Measurements from ENCODE around the gene EMC8.

The EMC8 gene

DNA sequence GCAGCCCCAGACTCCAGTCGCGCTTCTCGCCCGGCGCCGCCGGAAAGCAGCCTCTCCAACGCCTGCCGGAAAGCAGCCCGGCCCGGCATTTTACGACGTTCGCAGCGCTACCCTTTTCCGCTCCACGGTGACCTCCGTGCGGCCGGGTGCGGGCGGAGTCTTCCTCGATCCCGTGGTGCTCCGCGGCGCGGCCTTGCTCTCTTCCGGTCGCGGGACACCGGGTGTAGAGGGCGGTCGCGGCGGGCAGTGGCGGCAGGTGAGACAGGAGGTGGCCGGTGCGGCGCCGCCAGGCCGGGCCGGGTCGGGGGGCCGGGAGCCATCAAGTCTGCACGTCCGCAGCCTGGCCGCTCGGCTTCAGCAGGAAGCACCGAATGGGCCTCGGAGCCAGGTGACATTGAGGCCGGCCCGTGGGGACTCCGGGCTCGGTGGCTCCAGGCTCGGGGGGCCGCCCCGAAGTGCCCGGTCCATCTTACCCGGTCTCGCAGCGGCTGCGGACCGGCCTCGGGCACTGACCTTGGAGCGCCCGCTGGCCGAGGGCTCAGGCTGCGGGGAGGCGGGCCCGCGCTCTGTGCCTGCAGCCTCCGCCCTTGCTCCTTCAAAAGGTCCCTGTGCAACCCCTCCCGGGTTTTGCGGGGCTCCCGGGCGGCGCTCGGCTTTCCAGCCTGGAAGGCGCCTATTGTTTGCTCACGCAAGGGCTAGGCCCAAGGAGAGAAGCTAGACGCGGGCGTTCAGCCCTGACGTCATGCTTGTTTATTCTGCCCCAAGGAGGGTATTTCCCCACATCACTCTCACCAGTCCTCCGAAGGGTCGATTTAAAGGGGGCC, at the start of gene EMC8, which contains the start of gene COX4I1:
EMC8 (minus strand) TSS at position 48 of the 824 bp plus-strand sequence. CDS start 249 bp downstream, outside the sequence.
COX4I1 (plus strand) TSS at position 199 of the 824 bp plus-strand sequence. CDS start 1,511 bp downstream, outside the sequence.
- TF ChIP-seq, protein P1, sequence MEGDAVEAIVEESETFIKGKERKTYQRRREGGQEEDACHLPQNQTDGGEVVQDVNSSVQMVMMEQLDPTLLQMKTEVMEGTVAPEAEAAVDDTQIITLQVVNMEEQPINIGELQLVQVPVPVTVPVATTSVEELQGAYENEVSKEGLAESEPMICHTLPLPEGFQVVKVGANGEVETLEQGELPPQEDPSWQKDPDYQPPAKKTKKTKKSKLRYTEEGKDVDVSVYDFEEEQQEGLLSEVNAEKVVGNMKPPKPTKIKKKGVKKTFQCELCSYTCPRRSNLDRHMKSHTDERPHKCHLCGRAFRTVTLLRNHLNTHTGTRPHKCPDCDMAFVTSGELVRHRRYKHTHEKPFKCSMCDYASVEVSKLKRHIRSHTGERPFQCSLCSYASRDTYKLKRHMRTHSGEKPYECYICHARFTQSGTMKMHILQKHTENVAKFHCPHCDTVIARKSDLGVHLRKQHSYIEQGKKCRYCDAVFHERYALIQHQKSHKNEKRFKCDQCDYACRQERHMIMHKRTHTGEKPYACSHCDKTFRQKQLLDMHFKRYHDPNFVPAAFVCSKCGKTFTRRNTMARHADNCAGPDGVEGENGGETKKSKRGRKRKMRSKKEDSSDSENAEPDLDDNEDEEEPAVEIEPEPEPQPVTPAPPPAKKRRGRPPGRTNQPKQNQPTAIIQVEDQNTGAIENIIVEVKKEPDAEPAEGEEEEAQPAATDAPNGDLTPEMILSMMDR (IDR thresholded peaks at IDR 0.05; ENCODE audit: control insufficient read depth, extremely low read depth, insufficient read depth), result no peak
- H3K4me3 ChIP-seq (ENCODE audit: low read depth, low read length), result peak within 1 kb of the TSS; percentile 72
- DNase-seq (ENCODE audit: low read depth), result peak; percentile 84

GRCh38 chr16:85848986-85849385, 49.6 kb upstream of the EMC8 start:
- TF ChIP-seq, protein P1 (IDR thresholded peaks at IDR 0.05; ENCODE audit: control insufficient read depth, extremely low read depth, insufficient read depth), result no peak
- DNase-seq (ENCODE audit: low read depth), result no peak
- no peak overlapping the region for H3K4me3 ChIP-seq (ENCODE audit: low read depth, low read length)

DNA sequence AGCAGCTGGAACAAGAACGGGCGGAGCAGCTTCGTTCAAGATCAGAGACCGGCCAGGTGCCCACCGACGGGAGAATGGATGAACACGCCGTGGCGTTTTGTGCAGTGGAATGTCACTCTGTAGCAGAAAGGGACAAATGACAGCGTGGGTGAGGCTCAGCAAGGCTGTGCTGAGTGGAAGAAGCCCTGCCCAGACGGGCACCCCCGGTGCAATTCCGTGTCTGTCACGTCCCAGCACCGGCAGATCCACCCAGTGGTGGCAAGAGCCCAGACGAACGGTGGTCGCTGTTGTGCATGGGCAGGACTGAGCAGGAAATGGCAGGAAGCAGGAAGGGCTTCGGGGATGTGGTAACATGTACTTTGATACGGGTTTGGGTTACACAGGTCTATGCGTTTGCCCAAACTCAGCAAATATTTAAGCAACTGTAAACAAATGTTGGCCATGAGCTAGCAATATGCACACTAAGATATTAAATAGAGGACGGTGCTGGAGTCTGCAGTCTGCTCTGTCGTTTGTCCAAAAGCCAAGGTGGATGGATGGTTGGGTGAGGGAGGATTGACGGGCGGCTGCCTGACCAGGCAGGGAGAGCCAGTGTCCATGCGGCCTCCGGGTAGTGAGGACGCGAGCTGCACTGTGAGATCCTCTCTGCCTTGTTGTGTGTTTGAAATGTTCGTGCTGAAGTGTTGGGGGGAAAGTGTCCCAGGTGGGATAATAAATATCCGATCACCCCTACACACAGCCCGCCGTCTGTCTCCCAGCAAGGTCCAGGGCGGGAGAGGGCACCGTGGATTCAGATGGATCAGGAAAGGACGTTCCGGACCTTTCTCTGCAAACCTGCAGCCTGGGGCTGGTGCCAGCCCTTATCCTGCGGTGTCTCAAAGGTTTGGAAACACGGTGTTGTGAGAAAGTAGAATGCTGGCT, 48.6 kb upstream of the EMC8 start:
- peak; percentile 0 for DNase-seq (ENCODE audit: low read depth)
- no peak overlapping the region for H3K4me3 ChIP-seq (ENCODE audit: low read depth, low read length)
- TF ChIP-seq, protein P1 (IDR thresholded peaks at IDR 0.05; ENCODE audit: control insufficient read depth, extremely low read depth, insufficient read depth), result no peak

DNA sequence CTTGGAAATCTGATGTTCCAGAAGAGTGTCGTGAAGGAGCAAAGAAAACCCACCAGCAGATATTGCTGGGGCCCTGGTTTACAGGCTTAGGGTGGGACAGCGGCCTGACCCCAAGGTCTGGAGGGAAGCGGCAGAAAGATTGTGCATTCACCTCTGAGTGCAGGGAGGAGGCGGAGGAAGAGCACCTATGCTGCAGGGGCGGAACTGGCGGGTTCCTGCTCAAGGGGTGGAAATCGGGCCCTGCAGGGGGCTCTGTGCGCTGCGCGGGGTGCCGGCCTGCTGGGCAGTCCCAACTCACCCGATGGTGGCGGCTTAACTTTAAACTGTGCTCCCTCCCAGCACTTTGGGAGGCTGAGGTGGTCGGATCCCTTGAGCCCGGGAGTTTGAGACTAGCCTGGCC, 47.7 kb upstream of the EMC8 start:
- H3K4me3 ChIP-seq (ENCODE audit: low read depth, low read length), result no peak overlapping the region
- no peak for DNase-seq (ENCODE audit: low read depth)
- TF ChIP-seq, protein P1 (IDR thresholded peaks at IDR 0.05; ENCODE audit: control insufficient read depth, extremely low read depth, insufficient read depth), result no peak

GRCh38 chr16:85846461-85846860, 47.1 kb upstream of the EMC8 start:
- TF ChIP-seq, protein P1 (IDR thresholded peaks at IDR 0.05; ENCODE audit: control insufficient read depth, extremely low read depth, insufficient read depth), result no peak
- DNase-seq (ENCODE audit: low read depth), result no peak
- no peak overlapping the region for H3K4me3 ChIP-seq (ENCODE audit: low read depth, low read length)

DNA sequence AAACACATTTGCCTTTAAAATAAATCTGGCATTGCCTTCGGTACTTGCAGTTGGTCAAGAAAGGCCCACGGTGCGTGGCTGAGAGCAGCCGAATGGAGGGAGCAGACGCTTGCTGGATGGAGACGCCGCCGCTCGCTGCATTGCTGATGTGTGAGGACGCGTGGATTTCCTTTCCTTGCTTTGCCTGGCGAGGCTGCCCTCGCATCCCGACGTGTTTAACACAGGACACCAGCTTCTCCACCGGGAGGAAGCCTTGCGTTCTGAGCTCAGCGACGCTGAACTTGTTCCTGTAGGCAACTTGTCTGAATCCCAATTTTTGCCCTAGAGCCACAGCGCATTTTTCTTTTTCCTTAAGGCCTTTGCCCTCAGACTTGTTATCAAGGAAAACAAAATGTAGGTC, 45.9 kb upstream of the EMC8 start:
- no peak for DNase-seq (ENCODE audit: low read depth)
- TF ChIP-seq, protein P1 (IDR thresholded peaks at IDR 0.05; ENCODE audit: control insufficient read depth, extremely low read depth, insufficient read depth), result no peak
- no peak overlapping the region for H3K4me3 ChIP-seq (ENCODE audit: low read depth, low read length)

Data from LNCaP clone FGC (cell line).